Measurements from ENCODE around the gene ATAD3C. TPM values are rescaled to one million over a fixed set of nuclear protein-coding genes. Genes with fewer than 3 reads are reported as not detected.
"Not testable (repeated sequence)": the region's sequence is repeated elsewhere in the genome, so short reads cannot be mapped to it uniquely, and the experiment has no call there.

The ATAD3C gene
- total RNA-seq, 2 experiments from 2014 or later, result 0.17 to 0.69 TPM

DNA sequence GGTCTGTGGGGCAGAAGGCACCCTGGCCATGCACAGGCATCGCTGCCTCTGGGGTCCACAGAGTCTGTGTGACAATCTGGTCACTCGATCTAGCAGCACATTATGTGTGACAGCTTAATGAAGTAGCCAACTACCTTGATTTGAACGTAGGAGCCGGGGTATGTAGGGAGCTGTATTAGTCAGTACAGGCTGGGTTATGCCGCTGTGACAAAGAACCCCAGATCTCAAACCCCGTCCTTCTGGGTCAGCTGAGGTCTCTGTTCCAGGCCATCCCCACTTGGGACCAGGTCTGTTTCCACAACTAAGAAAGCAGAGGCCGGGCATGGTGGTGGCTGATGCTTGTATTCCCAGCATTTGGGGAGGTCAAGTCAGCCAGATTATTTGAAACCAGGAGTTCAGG is 13.8 kb downstream of the ATAD3C start:
- no peak for DNase-seq
- Mint-ChIP-seq H3K4me3 (no peak overlapping the region), H3K27ac (no peak overlapping the region), H3K27me3 (peaks cover 2% of the 10 kb centered on the region), H3K36me3 (ENCODE audit: low read depth) (no peaks in the 10 kb centered on the region), H3K9me3 (no peaks in the 10 kb centered on the region), H3K4me1 (peaks cover 2% of the 10 kb centered on the region)
- ChIA-PET CTCF (no interaction called here), POLR2A (no interaction called here)

DNA sequence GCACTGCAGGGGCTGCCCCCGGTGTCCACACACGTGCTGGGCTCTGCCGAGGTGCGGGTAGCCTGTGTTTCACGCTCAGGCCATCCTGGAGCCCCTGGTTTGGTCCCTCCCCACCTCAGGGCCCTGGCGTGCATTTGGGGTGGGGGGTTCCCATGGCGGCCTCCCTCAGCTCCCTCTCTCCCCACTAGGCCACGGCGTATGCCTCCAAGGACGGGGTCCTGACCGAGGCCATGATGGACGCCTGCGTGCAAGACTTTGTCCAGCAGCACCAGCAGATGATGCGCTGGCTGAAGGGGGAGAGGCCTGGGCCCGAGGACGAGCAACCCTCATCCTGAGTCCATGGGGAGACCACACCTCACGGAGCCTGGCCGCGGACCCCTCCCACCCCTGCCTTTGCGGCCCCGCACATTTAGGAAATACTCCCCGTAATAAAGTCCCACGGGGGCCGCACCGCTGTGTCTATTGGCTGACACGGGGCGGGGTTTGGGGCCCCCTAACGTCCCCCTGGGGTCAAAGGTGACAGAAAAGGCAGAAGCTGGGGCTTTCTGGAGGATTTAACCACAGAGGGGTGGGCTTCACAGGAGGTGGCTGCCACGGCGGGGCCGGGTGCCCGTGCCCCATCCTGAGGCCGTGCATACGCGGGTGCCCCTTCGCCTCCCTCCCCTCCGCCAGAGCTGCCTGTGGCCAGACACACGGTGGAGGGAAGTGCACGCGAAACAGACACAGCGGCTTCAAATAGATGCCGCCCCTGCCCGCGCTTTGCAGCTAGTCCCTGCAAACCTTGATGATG is 18.9 kb downstream of the ATAD3C start:
- peaks cover 24% of the 10 kb centered on the region for H3K4me1 Mint-ChIP-seq
- DNase-seq; H3K27ac Mint-ChIP-seq; H3K4me3 Mint-ChIP-seq; H3K36me3 Mint-ChIP-seq (ENCODE audit: low read depth); CTCF ChIA-PET; POLR2A ChIA-PET; H3K9me3 Mint-ChIP-seq; H3K27me3 Mint-ChIP-seq: not testable (repeated sequence)

DNA sequence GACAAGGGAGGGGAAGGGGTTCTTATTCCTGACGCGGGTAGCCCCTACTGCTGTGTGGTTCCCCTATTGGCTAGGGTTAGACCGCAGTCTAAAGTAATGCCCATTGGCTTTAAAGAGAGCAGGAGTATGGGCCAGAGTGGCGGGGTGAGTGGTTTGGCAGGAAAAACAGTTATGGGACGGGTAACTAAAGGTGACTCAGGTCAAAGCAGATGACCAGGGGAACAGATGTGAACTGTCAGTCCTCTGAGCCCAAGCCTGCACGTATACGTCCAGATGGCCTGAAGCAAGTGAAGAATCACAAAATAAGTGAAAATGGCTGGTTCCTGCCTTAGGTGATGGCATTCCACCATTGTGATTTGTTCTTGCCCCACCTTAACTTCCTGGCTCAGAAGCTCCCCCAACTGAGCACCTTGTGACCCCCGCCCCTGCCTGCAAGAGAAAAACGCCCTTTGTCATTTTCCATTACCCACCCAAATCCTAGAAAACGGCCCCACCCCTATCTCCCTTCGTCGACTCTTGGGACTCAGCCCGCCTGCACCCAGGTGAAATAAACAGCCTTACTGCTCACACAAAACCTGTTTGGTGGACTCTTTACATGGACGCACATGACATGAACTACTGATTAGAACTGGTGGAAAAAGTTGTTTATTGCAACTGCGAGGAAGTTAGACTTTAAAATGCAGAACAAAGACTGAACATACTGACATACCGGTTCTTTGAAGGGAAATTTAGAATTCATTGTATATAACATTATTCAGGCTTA is 21.3 kb downstream of the ATAD3C start:
- peak overlapping the region; percentile 81 for H3K4me3 Mint-ChIP-seq
- no peaks in the 10 kb centered on the region for H3K36me3 Mint-ChIP-seq (ENCODE audit: low read depth)
- peak; percentile 23 for DNase-seq
- ChIA-PET POLR2A (no interaction called here), CTCF (no interaction called here)
- H3K27me3 Mint-ChIP-seq, result peaks cover under 1% of the 10 kb centered on the region
- peak overlapping the region; percentile 83 for H3K27ac Mint-ChIP-seq
- H3K4me1 Mint-ChIP-seq, result peaks cover 26% of the 10 kb centered on the region
- no peaks in the 10 kb centered on the region for H3K9me3 Mint-ChIP-seq

DNA sequence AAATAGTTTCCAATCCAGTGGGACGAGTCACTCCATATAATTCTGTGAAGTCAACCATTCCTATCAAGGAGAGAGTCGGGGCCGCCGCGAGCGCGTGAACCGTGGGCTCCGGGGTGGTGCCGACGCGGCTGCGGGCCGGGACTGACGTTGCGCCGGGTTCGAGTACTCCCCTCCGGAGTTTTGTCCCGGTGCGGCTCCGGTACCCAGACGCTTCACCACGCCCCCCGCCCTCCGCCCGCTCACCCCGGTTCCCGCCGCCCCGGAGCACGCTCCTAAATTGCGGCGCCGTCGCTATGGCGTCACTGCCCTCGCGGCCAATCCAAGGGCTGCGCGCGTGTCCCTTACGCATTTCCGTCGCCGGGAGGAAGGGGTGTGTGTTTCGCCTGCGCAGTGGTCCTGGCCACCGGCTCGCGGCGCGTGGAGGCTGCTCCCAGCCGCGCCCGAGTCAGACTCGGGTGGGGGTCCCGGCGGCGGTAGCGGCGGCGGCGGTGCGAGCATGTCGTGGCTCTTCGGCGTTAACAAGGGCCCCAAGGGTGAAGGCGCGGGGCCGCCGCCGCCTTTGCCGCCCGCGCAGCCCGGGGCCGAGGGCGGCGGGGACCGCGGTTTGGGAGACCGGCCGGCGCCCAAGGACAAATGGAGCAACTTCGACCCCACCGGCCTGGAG is 22.0 kb downstream of the ATAD3C start, which contains the start of gene ATAD3B:
Gene ATAD3B, plus strand, starts transcription at position 377 of the 664 bp plus-strand sequence. Its CDS starts 120 bp downstream, at position 497.
- H3K4me3 Mint-ChIP-seq, result peak within 1 kb of the TSS; percentile 81
- peak within 1 kb of the TSS; percentile 85 for H3K27ac Mint-ChIP-seq
- H3K4me1 Mint-ChIP-seq, result peaks cover 26% of the 10 kb centered on the region
- no peaks in the 10 kb centered on the region for H3K27me3 Mint-ChIP-seq
- CTCF ChIA-PET, result no interaction called here
- peak; percentile 95 for DNase-seq
- no peaks in the 10 kb centered on the region for H3K9me3 Mint-ChIP-seq
- POLR2A ChIA-PET, result no interaction called here
- no peaks in the 10 kb centered on the region for H3K36me3 Mint-ChIP-seq (ENCODE audit: low read depth)

DNA sequence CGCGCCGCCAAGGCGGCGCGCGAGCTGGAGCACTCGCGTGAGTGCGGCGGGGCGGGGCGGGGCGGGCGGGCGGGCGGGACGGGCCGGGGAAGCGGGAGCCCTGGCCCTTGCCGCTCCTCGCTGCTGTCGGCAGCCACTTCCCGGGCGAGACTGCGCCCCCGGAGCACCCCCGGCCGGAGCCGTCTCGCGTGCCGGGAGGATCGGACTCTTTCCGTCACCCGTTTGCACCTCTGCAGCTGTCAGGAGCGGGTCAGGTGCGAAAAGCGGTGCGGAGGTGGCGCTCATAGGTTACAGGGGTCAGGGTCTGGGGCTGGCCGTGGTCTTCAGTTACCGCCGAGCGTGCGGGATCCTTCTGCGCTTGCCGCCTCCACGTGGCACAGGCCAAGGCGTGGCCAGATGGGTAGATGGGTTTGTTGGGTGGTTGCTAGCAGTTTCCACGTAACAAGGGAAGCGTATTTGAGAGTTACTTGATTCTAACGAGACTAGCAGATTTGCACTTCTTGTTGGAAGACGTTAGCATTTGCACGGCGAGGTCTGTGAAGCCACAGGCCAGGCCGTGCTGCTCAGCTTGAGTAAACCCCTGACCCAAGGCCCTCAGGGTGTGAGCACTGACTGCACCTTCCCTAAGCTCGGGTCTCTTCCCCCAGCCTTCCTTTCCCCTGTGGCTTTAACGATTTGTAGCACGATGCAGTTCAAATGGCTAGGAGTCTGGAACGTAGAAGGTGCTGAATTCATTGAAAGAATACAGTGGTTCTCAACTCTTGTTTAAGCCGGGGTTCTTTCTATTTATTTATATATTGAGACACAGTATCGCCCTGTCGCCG is 22.8 kb downstream of the ATAD3C start:
- Mint-ChIP-seq H3K4me1 (peaks cover 26% of the 10 kb centered on the region), H3K27ac (peak overlapping the region; percentile 85), H3K4me3 (peak overlapping the region; percentile 77)
- CTCF ChIA-PET; H3K27me3 Mint-ChIP-seq; H3K9me3 Mint-ChIP-seq; H3K36me3 Mint-ChIP-seq (ENCODE audit: low read depth); POLR2A ChIA-PET; DNase-seq: not testable (repeated sequence)

DNA sequence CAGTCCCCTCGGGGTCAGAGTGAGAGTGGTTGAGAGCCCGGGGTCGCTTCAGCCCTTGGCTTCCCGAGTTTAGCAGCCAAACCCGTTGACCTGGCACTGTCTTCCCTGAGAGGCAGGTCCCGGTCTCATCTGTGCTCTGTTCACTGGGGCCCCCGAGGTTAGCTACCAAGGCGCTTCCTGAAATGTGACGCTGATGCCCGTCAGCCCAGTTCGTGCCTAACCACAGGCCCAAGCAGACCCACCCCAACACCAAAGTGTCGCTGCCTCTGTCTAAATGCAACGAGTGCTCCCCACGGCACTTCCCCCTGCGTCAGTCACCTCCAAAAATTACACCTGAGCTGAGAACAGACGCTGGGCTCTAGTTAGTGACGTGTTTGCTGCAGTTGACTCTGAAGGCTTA is 26.5 kb downstream of the ATAD3C start:
- DNase-seq, H3K27me3 Mint-ChIP-seq, H3K9me3 Mint-ChIP-seq, H3K27ac Mint-ChIP-seq, H3K4me3 Mint-ChIP-seq, CTCF ChIA-PET, POLR2A ChIA-PET: not testable (repeated sequence)
- Mint-ChIP-seq H3K36me3 (ENCODE audit: low read depth) (peaks cover 19% of the 10 kb centered on the region), H3K4me1 (peaks cover 13% of the 10 kb centered on the region)

DNA sequence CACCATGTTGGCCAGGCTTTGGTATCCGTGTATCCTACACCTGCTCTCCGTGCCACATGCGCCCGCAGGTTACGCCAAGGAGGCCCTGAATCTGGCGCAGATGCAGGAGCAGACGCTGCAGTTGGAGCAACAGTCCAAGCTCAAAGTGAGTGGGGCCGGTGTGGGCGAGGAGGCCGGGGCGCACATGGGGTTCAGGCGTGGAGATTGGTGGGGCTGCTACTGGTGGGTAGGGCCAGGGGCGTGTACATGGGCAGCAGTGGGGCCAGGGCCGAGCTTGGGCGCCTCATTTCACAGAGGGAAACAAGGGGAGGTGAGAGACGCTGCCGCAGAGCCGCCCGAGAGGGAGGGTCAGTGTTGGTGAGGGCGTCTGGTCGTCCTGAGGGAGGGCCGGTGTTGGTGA is 27.7 kb downstream of the ATAD3C start:
- POLR2A ChIA-PET, result no interaction called here

DNA sequence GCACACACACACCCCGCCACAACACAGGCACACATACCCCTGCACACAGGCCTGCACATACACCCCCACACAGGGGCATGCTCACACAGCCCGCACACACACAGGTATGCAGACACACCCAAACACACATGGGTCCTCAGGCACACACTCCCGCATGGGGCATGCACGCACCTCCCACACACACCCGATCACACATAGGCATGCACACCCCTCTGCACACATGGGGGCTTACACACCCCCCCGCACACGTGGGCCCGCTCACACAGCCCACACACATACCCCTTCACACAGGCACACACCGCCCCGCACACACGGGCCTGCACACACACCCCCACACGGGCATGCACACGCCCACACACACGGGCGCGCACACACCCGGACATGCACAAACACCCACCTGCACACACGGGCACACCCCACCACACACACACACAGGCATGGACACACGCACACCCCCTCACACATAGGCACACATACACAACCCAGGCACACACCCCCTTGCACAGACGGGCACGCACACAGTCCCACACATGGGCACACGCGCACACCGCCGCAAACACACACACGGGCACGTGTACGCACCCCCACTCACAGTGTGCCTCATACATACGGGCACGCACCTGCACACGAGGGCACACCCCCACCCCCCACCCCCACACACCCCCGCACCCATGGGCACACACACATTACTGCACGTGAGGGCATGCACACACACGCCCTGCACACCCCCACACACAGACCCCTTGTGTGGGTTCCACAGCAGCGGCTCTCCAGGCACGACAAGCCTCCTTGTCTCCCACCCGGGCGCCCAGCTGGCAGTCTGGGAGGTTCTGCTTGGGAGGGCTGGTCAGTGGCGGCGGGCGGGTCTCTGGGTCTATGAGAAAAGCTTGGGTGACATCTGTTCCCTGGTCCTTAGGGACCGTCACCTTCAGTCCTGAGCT is 30.3 kb downstream of the ATAD3C start:
- H3K4me1 Mint-ChIP-seq, result no peaks in the 10 kb centered on the region
- H3K27ac Mint-ChIP-seq, result no peak overlapping the region
- DNase-seq, result no peak
- CTCF ChIA-PET, result no interaction called here
- H3K9me3 Mint-ChIP-seq, result no peaks in the 10 kb centered on the region
- POLR2A ChIA-PET, result no interaction called here
- H3K36me3 Mint-ChIP-seq (ENCODE audit: low read depth), result peaks cover 26% of the 10 kb centered on the region
- H3K4me3 Mint-ChIP-seq, result no peak overlapping the region
- H3K27me3 Mint-ChIP-seq, result no peaks in the 10 kb centered on the region

More for the DNA sequence above, 27.7 kb downstream of the ATAD3C start:
- DNase-seq, result no peak
- Mint-ChIP-seq H3K9me3 (no peaks in the 10 kb centered on the region), H3K27me3 (no peaks in the 10 kb centered on the region), H3K27ac (no peak overlapping the region), H3K36me3 (ENCODE audit: low read depth) (peaks cover 24% of the 10 kb centered on the region), H3K4me3 (no peak overlapping the region), H3K4me1 (peaks cover 12% of the 10 kb centered on the region)
- CTCF ChIA-PET, result no interaction called here

DNA sequence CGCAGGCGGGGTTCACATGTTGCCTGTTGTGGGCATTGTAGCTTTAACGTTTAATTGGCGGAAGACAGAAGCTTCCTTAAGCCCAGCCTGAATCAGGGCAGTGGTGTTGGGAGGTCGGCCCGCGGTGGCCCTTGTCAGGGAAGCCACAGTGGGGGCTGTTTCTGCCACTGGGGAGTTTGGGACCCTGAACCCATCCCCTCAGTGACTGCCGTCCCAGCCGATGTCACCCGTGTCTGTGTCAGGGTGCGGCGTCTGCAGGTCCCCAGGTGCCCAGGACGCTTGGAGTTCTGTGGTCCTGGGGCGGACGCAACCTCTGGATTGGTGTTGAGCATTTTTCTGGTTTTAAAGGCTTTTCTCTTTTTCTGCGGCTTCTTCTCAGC is 31.0 kb downstream of the ATAD3C start:
- CTCF ChIA-PET, POLR2A ChIA-PET, DNase-seq, H3K9me3 Mint-ChIP-seq, H3K4me1 Mint-ChIP-seq, H3K4me3 Mint-ChIP-seq, H3K27me3 Mint-ChIP-seq, H3K27ac Mint-ChIP-seq: not testable (repeated sequence)
- H3K36me3 Mint-ChIP-seq (ENCODE audit: low read depth), result peaks cover 26% of the 10 kb centered on the region

DNA sequence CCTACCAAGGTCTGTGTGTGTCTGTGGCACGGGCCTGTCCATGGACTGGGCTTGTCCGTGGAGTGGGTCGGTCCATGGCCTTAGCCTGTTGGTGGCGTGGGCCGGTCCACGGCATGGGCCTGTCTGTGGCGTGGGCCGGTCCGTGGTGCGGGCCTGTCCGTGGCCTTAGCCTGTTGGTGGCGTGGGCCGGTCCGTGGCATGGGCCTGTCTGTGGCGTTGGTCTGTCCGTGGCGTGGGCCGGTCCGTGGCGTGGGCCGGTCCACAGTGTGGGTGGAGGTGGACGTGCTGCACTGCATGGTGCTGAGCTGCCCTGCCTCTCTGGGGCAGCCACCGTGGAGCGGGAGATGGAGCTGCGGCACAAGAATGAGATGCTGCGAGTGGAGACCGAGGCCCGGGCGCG is 32.3 kb downstream of the ATAD3C start:
- H3K36me3 Mint-ChIP-seq (ENCODE audit: low read depth), result peaks cover 26% of the 10 kb centered on the region
- H3K9me3 Mint-ChIP-seq, H3K4me1 Mint-ChIP-seq, H3K27me3 Mint-ChIP-seq, DNase-seq, H3K4me3 Mint-ChIP-seq, CTCF ChIA-PET, POLR2A ChIA-PET, H3K27ac Mint-ChIP-seq: not testable (repeated sequence)

DNA sequence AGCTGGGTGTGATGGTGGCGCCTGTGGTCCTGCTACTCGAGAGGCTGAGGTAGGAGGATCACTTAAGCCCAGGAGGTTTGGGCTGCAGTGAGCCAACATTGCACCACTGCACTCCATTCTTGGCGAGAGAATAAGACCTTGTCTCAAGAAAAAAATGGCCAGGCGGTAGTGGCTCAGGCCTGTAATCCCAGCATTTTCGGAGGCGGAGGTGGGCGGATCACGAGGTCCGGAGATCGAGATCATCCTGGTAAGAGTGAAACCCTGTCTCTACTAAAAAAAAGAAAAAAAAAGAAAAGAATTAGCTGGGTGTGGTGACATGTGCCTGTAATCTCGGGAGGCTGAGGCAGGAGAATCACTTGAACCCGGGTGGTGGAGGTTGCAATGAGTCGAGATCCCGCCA is 33.4 kb downstream of the ATAD3C start:
- Mint-ChIP-seq H3K27me3 (no peaks in the 10 kb centered on the region), H3K4me3 (no peak overlapping the region), H3K27ac (no peak overlapping the region), H3K36me3 (ENCODE audit: low read depth) (peaks cover 24% of the 10 kb centered on the region), H3K9me3 (no peaks in the 10 kb centered on the region), H3K4me1 (no peaks in the 10 kb centered on the region)
- CTCF ChIA-PET, result no interaction called here
- no peak for DNase-seq
- POLR2A ChIA-PET, result no interaction called here

DNA sequence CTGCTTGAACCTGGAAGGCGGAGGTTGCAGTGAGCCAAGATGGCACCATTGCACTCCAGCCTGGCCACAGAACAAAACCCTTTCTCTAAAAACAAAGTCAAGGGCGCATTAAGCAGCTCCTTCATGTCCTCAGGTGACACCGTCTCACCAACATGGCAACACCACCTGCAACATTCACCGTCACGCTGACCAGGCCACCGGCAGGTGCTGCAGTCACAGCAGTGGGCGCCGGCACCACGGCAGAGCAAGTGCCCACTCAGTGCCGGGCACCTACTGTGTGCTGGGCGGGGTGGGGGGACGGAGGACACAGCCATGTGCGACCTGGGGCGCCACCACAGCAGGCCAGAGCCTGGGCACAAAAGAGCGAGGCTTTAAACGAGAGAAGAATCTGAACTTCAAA is 34.2 kb downstream of the ATAD3C start:
- Mint-ChIP-seq H3K27ac (no peak overlapping the region), H3K4me3 (no peak overlapping the region), H3K9me3 (no peaks in the 10 kb centered on the region), H3K4me1 (no peaks in the 10 kb centered on the region), H3K36me3 (ENCODE audit: low read depth) (peaks cover 28% of the 10 kb centered on the region), H3K27me3 (no peaks in the 10 kb centered on the region)
- ChIA-PET POLR2A (no interaction called here), CTCF (no interaction called here)
- DNase-seq, result no peak

Measured in activated CD4-positive, alpha-beta T cell treated with anti-CD3 and anti-CD28 coated beads, Interleukin-2, amount 10 ng/mL, durations not matched to agents 7 days and 5 days (primary cell).